Natural killer cell (primary cell): Measurements from ENCODE around the gene NOG. TPM values are rescaled to one million over a fixed set of nuclear protein-coding genes. Genes with fewer than 3 reads are reported as not detected.

Experiments used
- ATAC-seq, 3 donors: fragments of 150-1000 bp in 2 of 3; fragments of 200-7000 bp in 1 of 3; cut with Tn5 transposase; 1 replicate in 1 of 3; 2 replicates in 2 of 3; pipeline ENCODE4 v1.10.0; 2021; ENCODE audit warnings: mild to moderate bottlenecking in 2 of 3, moderate library complexity in 2 of 3
- DNase-seq, 2 donors: peaks; one replicate each; pipeline versions ENCODE4 v3.0.0 to v3.0.0-alpha.2; 2013 to 2021; ENCODE audit warnings: mixed read lengths in 1 of 2
- H3K27ac ChIP-seq: one replicate; pipeline ENCODE4 v1.5.1; 2013; ENCODE audit warnings: mild to moderate bottlenecking, low read length
- H3K27me3 ChIP-seq: one replicate; pipeline ENCODE4 v1.6.1; 2013; ENCODE audit warnings: low read length; ENCODE audit not compliant: control insufficient read depth, insufficient read depth
- H3K36me3 ChIP-seq: one replicate; pipeline ENCODE4 v1.6.1; 2013; ENCODE audit warnings: low read length; ENCODE audit not compliant: control insufficient read depth, insufficient read depth
- H3K4me1 ChIP-seq: one replicate; pipeline ENCODE4 v1.6.1; 2013; ENCODE audit warnings: low read length; ENCODE audit not compliant: control insufficient read depth, insufficient read depth
- H3K4me3 ChIP-seq: one replicate; pipeline ENCODE4 v1.5.1; 2013; ENCODE audit warnings: low read length
- H3K9me3 ChIP-seq: one replicate; pipeline ENCODE4 v1.6.1; 2013; ENCODE audit warnings: low read length; ENCODE audit not compliant: control insufficient read depth, insufficient read depth
- H3K27ac Mint-ChIP-seq, 2 donors: one replicate each; pipeline ENCODE4 v1.8.0; 2022; ENCODE audit warnings: mild to moderate bottlenecking in 2 of 2, mixed read lengths in 2 of 2, moderate library complexity in 1 of 2
- H3K27me3 Mint-ChIP-seq, 2 donors: one replicate each; pipeline ENCODE4 v1.8.0; 2022; ENCODE audit warnings: low read depth in 2 of 2, mixed read lengths in 2 of 2
- H3K36me3 Mint-ChIP-seq: one replicate; pipeline ENCODE4 v1.8.0; 2022; ENCODE audit warnings: mixed read lengths
- H3K4me1 Mint-ChIP-seq, 2 donors: one replicate each; pipeline ENCODE4 v1.8.0; 2022; ENCODE audit warnings: mixed read lengths in 2 of 2
- H3K4me3 Mint-ChIP-seq: one replicate; pipeline ENCODE4 v1.8.0; 2022; ENCODE audit warnings: mild to moderate bottlenecking, moderate library complexity, mixed read lengths
- H3K9me3 Mint-ChIP-seq, 2 donors: one replicate each; pipeline ENCODE4 v1.8.0; 2022; ENCODE audit warnings: mixed read lengths in 2 of 2
- WGBS: methylation state at CpG from one replicate; pipeline ENCODE4 v1.1.7; 2013; ENCODE audit warnings: missing lambda C conversion rate; ENCODE audit not compliant: insufficient coverage; 5-methylcytosine and 5-hydroxymethylcytosine counted together
- intact Hi-C: fragments of 100-400 bp; cut with micrococcal nuclease; formaldehyde crosslinking; loops from one replicate; pipeline ENCODE4 v1.14.2; 2022
- total RNA-seq, 4 donors: library from RNA; stranded (reverse); fragments of 120-200 nt in 1 of 4; gene quantifications; one replicate each; pipeline versions ENCODE4 v1.2.3 to v1.2.4, GENCODE V29; 2013 to 2022
- TF ChIP-seq, protein P1 (sequence below): fragments of 200-600 bp; IDR thresholded peaks from one replicate; pipeline ENCODE4 v1.8.0; 2022; ENCODE audit warnings: antibody characterized with exemption

NOG gene
- total RNA-seq, 3 donors from 2014 or later (not counting 1 experiment from before 2014, with no cell fraction given) = 0.19 to 0.77 (median 0.38) TPM

DNA sequence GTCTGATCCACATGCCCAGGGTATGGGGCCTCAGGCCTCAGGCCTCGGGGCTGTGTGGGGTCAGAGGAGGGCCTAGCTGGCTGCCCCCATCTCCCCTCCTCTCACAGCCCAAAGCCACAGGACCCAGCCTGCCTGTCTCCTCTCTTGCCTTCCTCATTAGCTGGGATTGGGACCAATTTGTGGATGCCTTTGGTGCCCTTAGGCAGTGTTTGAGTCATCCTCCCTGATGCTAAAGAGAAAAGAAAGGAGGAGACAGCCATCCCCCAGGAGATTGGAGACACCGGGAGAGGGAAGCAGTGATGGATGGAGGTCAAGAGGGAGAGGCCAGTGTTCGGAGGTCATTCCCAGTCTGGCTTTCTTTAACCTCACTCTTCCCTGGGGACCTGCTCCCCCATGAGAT lies 23.3 kb upstream of the NOG start:
- H3K36me3 Mint-ChIP-seq = no peaks in the 10 kb centered on the region
- WGBS = 76% methylated on average over 3 of the region's 3 CpGs
- H3K27ac Mint-ChIP-seq = no peak overlapping the region
- Histone ChIP-seq H3K9me3 (no peaks in the 10 kb centered on the region), H3K27me3 (no peaks in the 10 kb centered on the region), H3K4me1 (no peaks in the 10 kb centered on the region), H3K36me3 (no peaks in the 10 kb centered on the region), H3K27ac (no peak overlapping the region), H3K4me3 (no peak overlapping the region)
- ATAC-seq = no peak
- H3K9me3 Mint-ChIP-seq = no peaks in the 10 kb centered on the region
- no peaks in the 10 kb centered on the region for H3K4me1 Mint-ChIP-seq
- peaks cover 8 to 29% of the 10 kb centered on the region in 2 donors for H3K27me3 Mint-ChIP-seq
- intact Hi-C loops = no loop called here
- TF ChIP-seq, protein P1, sequence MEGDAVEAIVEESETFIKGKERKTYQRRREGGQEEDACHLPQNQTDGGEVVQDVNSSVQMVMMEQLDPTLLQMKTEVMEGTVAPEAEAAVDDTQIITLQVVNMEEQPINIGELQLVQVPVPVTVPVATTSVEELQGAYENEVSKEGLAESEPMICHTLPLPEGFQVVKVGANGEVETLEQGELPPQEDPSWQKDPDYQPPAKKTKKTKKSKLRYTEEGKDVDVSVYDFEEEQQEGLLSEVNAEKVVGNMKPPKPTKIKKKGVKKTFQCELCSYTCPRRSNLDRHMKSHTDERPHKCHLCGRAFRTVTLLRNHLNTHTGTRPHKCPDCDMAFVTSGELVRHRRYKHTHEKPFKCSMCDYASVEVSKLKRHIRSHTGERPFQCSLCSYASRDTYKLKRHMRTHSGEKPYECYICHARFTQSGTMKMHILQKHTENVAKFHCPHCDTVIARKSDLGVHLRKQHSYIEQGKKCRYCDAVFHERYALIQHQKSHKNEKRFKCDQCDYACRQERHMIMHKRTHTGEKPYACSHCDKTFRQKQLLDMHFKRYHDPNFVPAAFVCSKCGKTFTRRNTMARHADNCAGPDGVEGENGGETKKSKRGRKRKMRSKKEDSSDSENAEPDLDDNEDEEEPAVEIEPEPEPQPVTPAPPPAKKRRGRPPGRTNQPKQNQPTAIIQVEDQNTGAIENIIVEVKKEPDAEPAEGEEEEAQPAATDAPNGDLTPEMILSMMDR = no peak
- no peak for DNase-seq
- H3K4me3 Mint-ChIP-seq = no peak overlapping the region

DNA sequence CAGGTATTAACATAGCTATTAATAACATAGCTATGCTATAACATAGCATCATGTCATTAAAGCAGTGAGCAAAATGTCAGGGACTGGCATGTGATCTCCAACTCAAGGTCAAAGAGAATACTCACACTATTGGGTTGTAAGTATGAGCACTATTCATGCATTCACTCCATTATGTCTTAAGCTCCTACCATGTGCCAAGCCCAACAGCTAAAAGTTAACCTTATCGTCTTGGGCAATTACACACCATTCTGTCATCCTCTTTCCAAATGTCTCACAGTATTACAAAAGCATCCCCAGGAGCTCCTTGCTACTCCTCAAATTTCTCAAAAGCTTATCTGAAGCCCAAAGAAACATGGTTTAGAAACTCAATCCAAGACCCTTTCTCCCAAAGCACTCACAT lies 22.0 kb upstream of the NOG start:
- H3K36me3 ChIP-seq = no peaks in the 10 kb centered on the region
- no peaks in the 10 kb centered on the region for H3K9me3 ChIP-seq
- Mint-ChIP-seq H3K36me3 (no peaks in the 10 kb centered on the region), H3K27ac (no peak overlapping the region), H3K4me3 (no peak overlapping the region), H3K9me3 (no peaks in the 10 kb centered on the region), H3K27me3 (peaks cover 11 to 33% of the 10 kb centered on the region in 2 donors), H3K4me1 (no peaks in the 10 kb centered on the region)
- WGBS = 91% methylated on average over 1 of the region's 1 CpG
- H3K27me3 ChIP-seq = no peaks in the 10 kb centered on the region
- no peaks in the 10 kb centered on the region for H3K4me1 ChIP-seq
- no peak overlapping the region for H3K4me3 ChIP-seq
- no peak for DNase-seq
- H3K27ac ChIP-seq = no peak overlapping the region
- TF ChIP-seq, protein P1 = no peak
- intact Hi-C loops = no loop called here
- ATAC-seq = no peak

DNA sequence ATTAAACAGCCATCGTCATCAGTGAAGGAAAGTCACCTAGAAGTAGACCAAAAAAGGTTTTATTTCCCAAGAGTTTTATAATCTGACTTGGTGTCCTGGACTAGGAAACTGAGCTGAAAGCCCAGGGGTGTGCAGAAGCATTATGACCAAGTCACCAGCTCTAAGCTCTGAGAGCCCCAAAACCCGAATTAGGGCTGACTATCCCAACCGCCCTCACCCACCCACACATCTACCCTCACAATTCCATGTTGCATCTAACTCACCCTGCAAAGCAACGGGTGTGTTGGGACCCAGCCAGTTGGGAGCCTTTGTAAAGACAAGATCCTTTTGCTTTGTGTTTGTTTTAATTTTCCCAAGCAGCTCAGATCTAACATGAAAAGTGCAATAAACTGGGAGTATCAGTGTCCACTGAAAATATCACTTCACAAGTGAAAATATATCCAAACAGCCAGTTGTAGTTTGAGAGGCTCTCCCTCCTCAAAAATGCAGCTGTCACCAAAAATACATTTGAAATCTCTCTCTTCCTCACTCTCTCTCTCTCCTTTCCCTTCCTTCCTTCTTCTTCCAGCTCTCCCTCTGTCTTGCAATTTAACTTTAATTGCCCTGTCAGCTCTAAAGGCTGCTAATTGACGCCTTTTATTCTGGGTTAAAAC lies 16.2 kb upstream of the NOG start:
- no peaks in the 10 kb centered on the region for H3K4me1 Mint-ChIP-seq
- H3K27ac Mint-ChIP-seq = no peak overlapping the region
- Histone ChIP-seq H3K27ac (no peak overlapping the region), H3K27me3 (no peaks in the 10 kb centered on the region), H3K4me3 (no peak overlapping the region), H3K36me3 (no peaks in the 10 kb centered on the region), H3K4me1 (no peaks in the 10 kb centered on the region), H3K9me3 (no peaks in the 10 kb centered on the region)
- intact Hi-C loops = no loop called here
- no peak for DNase-seq
- H3K27me3 Mint-ChIP-seq = peaks cover 15 to 42% of the 10 kb centered on the region in 2 donors
- WGBS = 69% methylated on average over 5 of the region's 5 CpGs
- no peaks in the 10 kb centered on the region for H3K9me3 Mint-ChIP-seq
- H3K4me3 Mint-ChIP-seq = no peak overlapping the region
- TF ChIP-seq, protein P1 = no peak
- H3K36me3 Mint-ChIP-seq = no peaks in the 10 kb centered on the region
- no peak for ATAC-seq

DNA sequence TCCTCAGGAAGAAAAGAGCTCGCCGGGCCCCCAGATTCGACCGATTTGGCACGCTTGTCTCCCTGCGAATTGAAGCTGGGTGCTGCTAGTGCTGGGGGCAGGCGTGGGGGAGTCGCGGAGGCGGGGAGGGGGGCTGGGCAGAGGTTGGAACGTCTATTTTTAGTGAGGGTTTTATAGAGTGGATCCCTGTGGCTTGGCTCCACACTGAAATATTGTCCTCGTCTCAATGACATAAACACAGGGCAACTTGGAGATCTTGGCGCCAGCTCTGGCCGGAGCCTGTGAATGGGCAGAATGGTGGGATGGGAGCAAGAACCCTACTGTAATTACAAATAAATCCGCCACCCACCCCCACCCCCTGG lies 15.7 kb upstream of the NOG start:
- no peak overlapping the region for H3K4me3 Mint-ChIP-seq
- no peak for DNase-seq
- TF ChIP-seq, protein P1 = no peak
- Histone ChIP-seq H3K27me3 (no peaks in the 10 kb centered on the region), H3K9me3 (no peaks in the 10 kb centered on the region), H3K4me1 (no peaks in the 10 kb centered on the region), H3K4me3 (no peak overlapping the region), H3K36me3 (no peaks in the 10 kb centered on the region), H3K27ac (no peak overlapping the region)
- intact Hi-C loops = no loop called here
- WGBS = 49% methylated on average over 15 of the region's 15 CpGs
- no peaks in the 10 kb centered on the region for H3K36me3 Mint-ChIP-seq
- peaks cover 15 to 42% of the 10 kb centered on the region in 2 donors for H3K27me3 Mint-ChIP-seq
- H3K27ac Mint-ChIP-seq = no peak overlapping the region
- ATAC-seq = no peak
- no peaks in the 10 kb centered on the region for H3K9me3 Mint-ChIP-seq
- no peaks in the 10 kb centered on the region for H3K4me1 Mint-ChIP-seq
